DMS153 treated with DMSO at 0.1 percent for 48 hours (cell line): ENCODE results near the gene CLCNKB.
"Not testable (repeated sequence)": the region's sequence is repeated elsewhere in the genome, so short reads cannot be mapped to it uniquely, and the experiment has no call there.

Experiments
- DNase-seq: peaks from one replicate; lab custom pipeline; 2025; ENCODE audit not compliant: unreplicated experiment; lab: John Stamatoyannopoulos, UW

CLCNKB gene

GRCh38 chr1:16043521-16043920 lies at the start of gene CLCNKB:
Gene CLCNKB (plus strand): TSS chr1:16043782. CDS start chr1:16044493, 711 bp downstream.
- no peak for DNase-seq

DNA sequence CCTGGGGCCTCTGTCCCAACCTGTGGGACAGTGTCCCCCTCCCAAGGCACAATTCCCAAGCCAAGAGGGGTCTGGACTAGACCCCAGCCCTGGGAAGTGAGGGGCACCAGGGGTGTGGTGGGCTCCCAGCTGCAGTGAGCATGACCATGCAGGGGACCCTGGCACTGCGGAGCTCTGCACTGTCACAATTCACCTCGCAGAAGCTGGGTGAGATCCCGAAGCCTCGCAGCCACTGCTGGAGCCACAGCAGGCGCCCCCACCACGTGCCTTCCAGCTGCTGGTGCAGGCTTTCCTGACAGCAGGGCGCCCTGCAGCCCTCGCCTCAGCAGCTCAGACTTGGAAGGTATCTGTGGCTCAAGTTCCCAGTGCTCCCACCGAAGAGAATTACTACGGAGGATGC lies 49.5 kb upstream of the CLCNKB start:
- DNase-seq: no peak

GRCh38 chr1:15994590-15995351 lies 48.8 kb upstream of the CLCNKB start:
- DNase-seq: no peak

GRCh38 chr1:15997076-15997585 lies 46.5 kb upstream of the CLCNKB start:
- no peak for DNase-seq

DNA sequence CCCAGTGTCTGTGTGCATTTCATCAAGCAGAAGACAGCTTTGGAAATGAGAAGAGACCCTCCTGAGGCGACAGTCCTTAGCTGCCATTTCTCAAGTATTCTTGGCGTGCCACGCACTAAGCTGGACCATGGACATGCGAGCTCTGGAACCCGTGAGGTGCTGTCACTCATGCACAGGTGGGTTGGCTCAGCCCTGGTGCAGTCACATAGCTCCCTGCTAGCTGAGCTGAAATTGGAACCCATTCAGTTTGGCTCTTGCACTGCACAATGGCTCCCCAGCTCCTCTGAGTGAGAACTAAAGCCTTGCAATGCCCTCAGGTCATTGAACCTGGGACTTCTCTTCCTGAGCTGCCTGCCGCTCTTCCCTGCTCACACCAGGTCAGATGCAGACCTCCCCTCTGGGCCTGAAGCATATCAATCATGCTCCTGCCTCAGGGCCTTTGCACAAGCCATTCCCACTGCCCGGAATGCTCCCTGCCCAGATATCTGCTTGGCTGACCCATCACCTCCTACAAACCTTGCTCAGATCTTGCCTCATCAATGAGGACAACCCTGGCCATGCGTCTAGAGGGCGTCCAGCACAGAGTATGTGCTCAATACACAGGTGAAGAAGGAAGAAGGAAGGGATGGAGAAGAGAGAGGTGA lies 45.8 kb upstream of the CLCNKB start:
- DNase-seq: no peak

DNA sequence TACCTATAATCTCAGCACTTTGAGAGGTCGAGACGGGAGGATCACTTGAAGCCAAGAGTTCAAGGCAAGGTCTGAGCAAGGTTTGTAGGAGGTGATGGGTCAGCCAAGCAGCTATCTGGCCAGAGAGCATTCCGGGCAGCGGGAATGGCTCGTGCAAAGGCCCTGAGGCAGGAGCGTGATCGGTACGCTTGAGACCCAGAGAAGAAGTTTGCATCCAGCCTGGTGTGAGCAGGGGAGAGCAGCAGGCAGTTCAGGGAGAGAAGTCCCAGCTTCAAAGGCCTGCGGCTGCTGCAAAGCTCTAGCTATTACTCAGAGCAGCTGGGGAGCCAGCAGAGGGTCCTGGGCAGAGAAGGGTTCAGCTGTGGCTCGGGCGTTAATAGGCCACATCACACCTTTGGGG lies 44.7 kb upstream of the CLCNKB start:
- no peak for DNase-seq

GRCh38 chr1:16001274-16001673 lies 42.3 kb upstream of the CLCNKB start:
- DNase-seq: not testable (repeated sequence)

- no peak for DNase-seq
These were observed 38.0 kb upstream of the CLCNKB start for GRCh38 chr1:16005597-16005996.

GRCh38 chr1:16006010-16006409 lies 37.6 kb upstream of the CLCNKB start:
- DNase-seq: no peak

GRCh38 chr1:16006552-16007485 lies 36.8 kb upstream of the CLCNKB start:
- no peak for DNase-seq

- no peak for DNase-seq
These were observed 35.8 kb upstream of the CLCNKB start for GRCh38 chr1:16007671-16008341.

- peak; percentile 54 for DNase-seq
These were observed 34.5 kb upstream of the CLCNKB start for GRCh38 chr1:16009030-16009460.

GRCh38 chr1:16009678-16010077 lies 33.9 kb upstream of the CLCNKB start:
- DNase-seq: no peak

- DNase-seq: no peak
These were observed 32.7 kb upstream of the CLCNKB start for GRCh38 chr1:16010837-16011236.

DNA sequence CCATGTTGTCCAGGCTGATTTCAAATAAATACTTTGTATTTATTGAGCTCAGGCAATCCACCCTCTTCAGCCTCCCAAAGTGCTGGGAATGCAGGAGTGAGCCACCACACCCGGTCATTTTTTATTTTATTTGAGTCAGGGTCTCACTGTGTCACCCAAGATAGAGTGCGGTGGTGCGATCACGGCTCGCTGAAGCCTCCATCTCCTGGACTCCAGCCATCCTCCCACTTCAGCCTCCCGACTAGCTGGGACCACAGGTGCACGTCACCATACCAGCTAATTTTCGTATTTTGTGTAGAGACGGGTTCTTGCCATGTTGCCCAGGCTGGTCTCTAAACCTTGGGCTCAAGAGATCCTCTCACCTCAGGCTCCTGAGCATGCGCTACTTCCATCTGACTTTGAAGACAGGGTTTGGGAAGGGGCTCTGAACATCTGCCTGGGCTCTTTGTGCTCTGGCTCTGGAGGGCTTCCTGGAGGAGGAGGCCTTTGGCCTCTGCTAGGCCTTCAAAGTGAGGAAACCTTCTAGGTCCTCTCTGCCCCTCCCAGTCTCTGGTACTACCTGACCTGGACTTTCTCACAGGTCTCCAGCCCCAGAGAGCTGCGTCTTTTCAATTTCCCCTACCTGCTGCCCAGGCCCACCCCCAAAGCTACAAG lies 31.5 kb upstream of the CLCNKB start:
- no peak for DNase-seq

- no peak for DNase-seq
These were observed 30.9 kb upstream of the CLCNKB start for GRCh38 chr1:16012590-16013219.

DNA sequence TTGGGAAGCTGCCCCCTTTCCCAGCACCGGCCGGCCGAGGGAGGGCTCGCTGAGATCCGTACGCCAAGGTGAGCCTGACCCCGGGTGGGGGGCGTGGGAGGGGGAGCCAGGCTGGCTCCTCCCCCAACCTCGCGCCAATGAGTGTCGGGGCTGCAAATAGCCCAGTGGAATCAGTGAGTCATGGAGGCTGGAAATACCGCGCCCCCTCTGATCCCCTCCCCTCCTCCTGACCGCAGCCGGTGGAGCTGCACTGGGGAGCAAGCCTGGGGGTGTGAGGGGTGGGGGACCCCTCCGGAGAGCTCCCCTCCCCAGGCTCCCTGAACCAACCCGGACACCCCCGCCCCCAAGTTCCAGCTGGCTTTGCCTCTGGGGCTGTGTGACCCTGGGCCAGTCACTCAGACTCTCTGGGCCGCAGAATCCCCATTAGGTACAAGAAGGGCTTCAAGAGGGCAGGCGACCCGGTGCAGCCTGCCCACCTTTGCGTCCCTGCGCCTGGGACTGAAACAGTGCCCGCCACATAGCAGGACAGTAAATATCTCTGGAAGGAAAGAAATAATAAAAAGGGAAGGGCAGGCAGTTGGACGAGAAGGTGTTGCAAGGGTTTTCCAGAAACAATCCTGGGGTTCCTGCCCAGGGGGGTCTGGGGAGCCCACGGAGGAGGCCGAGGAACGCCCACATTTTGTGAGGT lies 30.2 kb upstream of the CLCNKB start:
- DNase-seq: no peak

DNA sequence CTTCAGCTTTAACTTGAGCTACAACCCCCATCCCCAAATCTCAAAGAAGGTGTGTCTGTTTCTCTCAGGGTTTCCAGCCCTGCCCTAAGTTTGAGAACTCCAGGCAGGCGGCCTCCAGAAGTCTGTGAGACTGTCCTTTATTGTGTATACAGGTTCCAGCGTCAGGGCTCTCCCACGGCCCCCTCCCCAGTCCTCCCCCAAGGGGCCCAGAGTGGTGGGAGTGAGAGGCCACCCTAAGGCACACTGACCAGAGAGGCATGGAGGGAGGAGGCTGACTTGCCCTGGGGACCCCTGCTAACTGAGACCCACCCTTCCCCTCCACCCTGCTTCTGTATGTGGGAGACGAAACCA lies 29.7 kb upstream of the CLCNKB start:
- DNase-seq: no peak
